GM19351 (cell line): ENCODE data around the gene TTLL13.
A peak's percentile ranks its signal among the peaks of the same experiment; 100 is the strongest.
"Not testable (repeated sequence)": the region's sequence is repeated elsewhere in the genome, so short reads cannot be mapped to it uniquely, and the experiment has no call there.

Experiments
- ATAC-seq: cut with Tn5 transposase; IDR thresholded peaks from one replicate; pipeline ENCODE4 v1.9.1; 2021; ENCODE audit warnings: mild to moderate bottlenecking, moderate library complexity; ENCODE audit not compliant: unreplicated experiment

TTLL13 gene

GRCh38 chr15:90234096-90234988, 15.0 kb upstream of the TTLL13 start, which contains the start of gene GDPGP1:
TSS of gene GDPGP1 (plus strand) at chr15:90234209. CDS start at chr15:90240909, 6,700 bp downstream.
- peak; percentile 53 for ATAC-seq

GRCh38 chr15:90239371-90239770, 10.0 kb upstream of the TTLL13 start:
- ATAC-seq = no peak

- ATAC-seq = no peak
These were observed 8.5 kb upstream of the TTLL13 start for GRCh38 chr15:90240856-90241255.

- ATAC-seq = no peak
These were observed 7.8 kb upstream of the TTLL13 start for GRCh38 chr15:90241343-90242192.

GRCh38 chr15:90243943-90244639, 5.3 kb upstream of the TTLL13 start:
- ATAC-seq = no peak

GRCh38 chr15:90248789-90249202, 560 bp upstream of the TTLL13 start:
- ATAC-seq = no peak

GRCh38 chr15:90257776-90258175, 8.4 kb downstream of the TTLL13 start:
- no peak for ATAC-seq

- ATAC-seq = peak; percentile 86
These were observed 10.2 kb downstream of the TTLL13 start for GRCh38 chr15:90259524-90259923.

GRCh38 chr15:90260731-90261130, 11.4 kb downstream of the TTLL13 start:
- ATAC-seq = not testable (repeated sequence)

- ATAC-seq = no peak
These were observed 12.5 kb downstream of the TTLL13 start for GRCh38 chr15:90261811-90262210.

- ATAC-seq = no peak
These were observed 13.1 kb downstream of the TTLL13 start for GRCh38 chr15:90262426-90262825.

GRCh38 chr15:90264671-90265070, 15.3 kb downstream of the TTLL13 start:
- no peak for ATAC-seq

GRCh38 chr15:90265271-90266060, 16.1 kb downstream of the TTLL13 start, which contains the start of gene NGRN:
TSS of gene NGRN (plus strand) at chr15:90265672. CDS start at chr15:90265713, 41 bp downstream.
- peak; percentile 94 for ATAC-seq

GRCh38 chr15:90266061-90266431, 16.7 kb downstream of the TTLL13 start:
- peak; percentile 22 for ATAC-seq

GRCh38 chr15:90266485-90266884, 17.1 kb downstream of the TTLL13 start:
- no peak for ATAC-seq

GRCh38 chr15:90268415-90268814, 19.1 kb downstream of the TTLL13 start:
- no peak for ATAC-seq

GRCh38 chr15:90270502-90271150, 21.3 kb downstream of the TTLL13 start:
- ATAC-seq = no peak

- ATAC-seq = no peak
These were observed 22.3 kb downstream of the TTLL13 start for GRCh38 chr15:90271459-90272166.

- not testable (repeated sequence) for ATAC-seq
These were observed 29.1 kb downstream of the TTLL13 start for GRCh38 chr15:90278467-90278866.
